Neural cell (in vitro differentiated cells): ENCODE results near the gene RPL35. TPM values are rescaled to one million over a fixed set of nuclear protein-coding genes. Genes with fewer than 3 reads are reported as not detected.

Experiments
- H2AFZ ChIP-seq: fragments of 200-600, 300-800 bp; sonication (generic), shearing (Covaris generic); 2 replicates; pipeline ENCODE4 v1.6.0; 2014; ENCODE audit warnings: low read depth, mild to moderate bottlenecking, antibody characterized with exemption, low read length, moderate library complexity
- H3F3A ChIP-seq: fragments of 200-600 bp; shearing (Covaris generic); 2 replicates; pipeline ENCODE4 v1.6.1; 2016; ENCODE audit warnings: mild to moderate bottlenecking, moderate library complexity, mixed read lengths, antibody characterized with exemption, low read length; ENCODE audit not compliant: insufficient read depth, poor library complexity, severe bottlenecking
- H3K27ac ChIP-seq: fragments of 200-600, 300-800 bp; sonication (generic), shearing (Covaris generic); 2 replicates; pipeline ENCODE4 v1.5.1; 2014; ENCODE audit warnings: mild to moderate bottlenecking, low read length, moderate library complexity
- H3K27me3 ChIP-seq: fragments of 300-800, 200-600 bp; sonication (generic), shearing (Covaris generic); 2 replicates; pipeline ENCODE4 v1.6.0; 2014; ENCODE audit warnings: mild to moderate bottlenecking, low read depth, low read length, moderate library complexity; ENCODE audit not compliant: insufficient read depth
- H3K36me3 ChIP-seq: fragments of 300-800, 200-600 bp; sonication (generic), shearing (Covaris generic); 2 replicates; pipeline ENCODE4 v1.5.1; 2014; ENCODE audit warnings: mild to moderate bottlenecking, antibody characterized with exemption, low read length, moderate library complexity; ENCODE audit not compliant: insufficient read depth
- H3K4me2 ChIP-seq: fragments of 300-800, 200-600 bp; sonication (generic), shearing (Covaris generic); 2 replicates; pipeline ENCODE4 v1.6.0; 2014; ENCODE audit warnings: mild to moderate bottlenecking, low read length
- H3K4me3 ChIP-seq: fragments of 300-800, 200-600 bp; sonication (generic), shearing (Covaris generic); 2 replicates; pipeline ENCODE4 v1.5.1; 2014; ENCODE audit warnings: mild to moderate bottlenecking, low read length, moderate library complexity
- H3K79me2 ChIP-seq: fragments of 200-600 bp; shearing (Covaris generic); replicated peaks from 2 replicates; pipeline ENCODE4 v1.6.0; 2014; ENCODE audit warnings: mild to moderate bottlenecking, low read length, moderate library complexity; ENCODE audit not compliant: insufficient read depth
- H3K9ac ChIP-seq: fragments of 300-800, 200-600 bp; sonication (generic), shearing (Covaris generic); 2 replicates; pipeline ENCODE4 v1.6.1; 2016; ENCODE audit warnings: mild to moderate bottlenecking, low read length, mixed read lengths
- H3K9me2 ChIP-seq: fragments of 200-600 bp; shearing (Covaris generic); 2 replicates; pipeline ENCODE4 v1.6.1; 2016; ENCODE audit warnings: mild to moderate bottlenecking, low read length, mixed read lengths; ENCODE audit not compliant: insufficient read depth
- H3K9me3 ChIP-seq: fragments of 200-600, 300-800 bp; sonication (generic), shearing (Covaris generic); 2 replicates; pipeline ENCODE4 v1.6.1; 2016; ENCODE audit warnings: mild to moderate bottlenecking, mixed run types, low read length, moderate library complexity, mixed read lengths
- H4K20me1 ChIP-seq: fragments of 200-600 bp; shearing (Covaris generic); 2 replicates; pipeline ENCODE4 v1.6.1; 2016; ENCODE audit warnings: mild to moderate bottlenecking, mixed run types; ENCODE audit not compliant: insufficient read depth
- EP300 ChIP-seq: fragments of 450-650 bp; conservative IDR thresholded peaks from 2 replicates; pipeline ENCODE4 v1.6.1; 2014; ENCODE audit warnings: antibody characterized with exemption, mild to moderate bottlenecking, moderate library complexity; ENCODE audit not compliant: poor library complexity, severe bottlenecking
- EZH2 ChIP-seq: fragments of 200-600, 300-800 bp; shearing (Covaris generic), sonication (generic); IDR thresholded peaks from 2 replicates; pipeline ENCODE4 v1.6.1; 2014; ENCODE audit warnings: antibody characterized with exemption, low read length, borderline replicate concordance, mild to moderate bottlenecking; ENCODE audit not compliant: insufficient read depth, poor library complexity, severe bottlenecking
- MXI1 ChIP-seq: fragments of 450-650 bp; conservative IDR thresholded peaks from 2 replicates; pipeline ENCODE4 v1.6.1; 2014; ENCODE audit warnings: antibody characterized with exemption, mild to moderate bottlenecking; ENCODE audit not compliant: poor library complexity, severe bottlenecking
- POLR2AphosphoS5 ChIP-seq: IDR thresholded peaks from 2 replicates; pipeline ENCODE4 v1.6.1; 2012
- RAD21 ChIP-seq: fragments of 450-650 bp; conservative IDR thresholded peaks from 2 replicates; pipeline ENCODE4 v1.6.1; 2014; ENCODE audit warnings: antibody characterized with exemption, mild to moderate bottlenecking, moderate library complexity
- SMC3 ChIP-seq: fragments of 450-650 bp; conservative IDR thresholded peaks from 2 replicates; pipeline ENCODE4 v1.6.1; 2014; ENCODE audit warnings: antibody characterized with exemption, mild to moderate bottlenecking, moderate library complexity; ENCODE audit not compliant: poor library complexity
- TAF1 ChIP-seq: IDR thresholded peaks from 2 replicates; pipeline ENCODE4 v1.6.1; 2012; ENCODE audit warnings: low read depth
- polyA plus RNA-seq: library from polyadenylated mRNA; depleted of rRNA; stranded (reverse); fragments of >200 nt; gene quantifications from 2 replicates; pipeline ENCODE4 v1.2.3, GENCODE V29; 2014
- small RNA-seq, 3 experiments: library from RNA; depleted of rRNA; stranded (forward); fragments of <200 nt; gene quantifications; one replicate each; pipeline ENCODE3, GENCODE V24; 2012
- TF ChIP-seq, protein P1 (sequence below): IDR thresholded peaks from 2 replicates; pipeline ENCODE4 v1.6.1; 2012; ENCODE audit warnings: borderline replicate concordance
- TF ChIP-seq, protein P2 (sequence below): fragments of 450-650 bp; IDR thresholded peaks from 2 replicates; pipeline ENCODE4 v1.5.1; 2014; ENCODE audit warnings: antibody characterized with exemption, mild to moderate bottlenecking, moderate library complexity; ENCODE audit not compliant: poor library complexity, severe bottlenecking

The RPL35 gene
- polyA plus RNA-seq, 1 donor from 2014 or later = 2,116 TPM

DNA sequence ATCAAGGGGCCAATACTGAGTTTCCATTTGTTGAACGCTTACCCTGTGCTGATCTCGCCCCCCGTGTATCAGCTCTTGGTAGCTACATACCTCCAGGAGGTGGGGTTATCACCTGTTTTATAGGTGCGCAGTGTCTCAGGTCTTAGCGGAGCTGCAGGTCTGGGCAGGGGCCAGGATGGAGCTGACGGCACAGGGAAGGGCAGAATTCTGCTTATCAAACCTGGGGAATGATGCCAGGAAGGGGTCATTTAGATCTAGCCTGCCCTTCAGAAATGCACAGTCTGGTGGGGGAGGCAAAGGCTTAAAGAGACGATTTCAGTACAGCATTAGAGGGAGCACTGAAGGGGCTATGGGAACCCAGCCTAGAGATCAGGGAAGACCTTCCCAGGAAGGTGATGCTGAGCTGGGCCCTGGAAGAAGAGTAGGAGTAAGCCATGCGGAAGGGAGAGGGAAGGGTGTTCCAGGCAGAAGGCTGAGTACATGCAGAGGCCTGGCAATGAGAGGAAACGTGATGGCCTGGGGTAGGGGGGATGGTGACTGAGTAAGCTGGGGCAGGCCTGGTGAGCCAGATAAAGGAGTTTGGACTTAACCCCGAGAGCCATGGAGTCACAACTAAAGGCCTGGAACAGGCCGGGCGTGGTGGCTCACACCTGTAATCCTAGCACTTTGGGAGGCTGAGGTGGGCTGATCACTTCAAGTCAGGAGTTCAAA, 53.4 kb downstream of the RPL35 start:
- Histone ChIP-seq H3K79me2 (no peaks in the 10 kb centered on the region), H3K9me2 (no peaks in the 10 kb centered on the region), H3K9ac (no peak overlapping the region), H3K27me3 (no peaks in the 10 kb centered on the region), H3K36me3 (no peaks in the 10 kb centered on the region), H3K9me3 (no peaks in the 10 kb centered on the region), H2AFZ (no peak overlapping the region), H3K4me3 (no peak overlapping the region), H4K20me1 (no peaks in the 10 kb centered on the region), H3F3A (no peaks in the 10 kb centered on the region), H3K4me2 (no peak overlapping the region), H3K27ac (no peak overlapping the region)
- TF ChIP-seq EZH2 (no peak), RAD21 (no peak), SMC3 (no peak), POLR2AphosphoS5 (no peak), MXI1 (no peak), EP300 (no peak), TAF1 (no peak)
- TF ChIP-seq, protein P1, sequence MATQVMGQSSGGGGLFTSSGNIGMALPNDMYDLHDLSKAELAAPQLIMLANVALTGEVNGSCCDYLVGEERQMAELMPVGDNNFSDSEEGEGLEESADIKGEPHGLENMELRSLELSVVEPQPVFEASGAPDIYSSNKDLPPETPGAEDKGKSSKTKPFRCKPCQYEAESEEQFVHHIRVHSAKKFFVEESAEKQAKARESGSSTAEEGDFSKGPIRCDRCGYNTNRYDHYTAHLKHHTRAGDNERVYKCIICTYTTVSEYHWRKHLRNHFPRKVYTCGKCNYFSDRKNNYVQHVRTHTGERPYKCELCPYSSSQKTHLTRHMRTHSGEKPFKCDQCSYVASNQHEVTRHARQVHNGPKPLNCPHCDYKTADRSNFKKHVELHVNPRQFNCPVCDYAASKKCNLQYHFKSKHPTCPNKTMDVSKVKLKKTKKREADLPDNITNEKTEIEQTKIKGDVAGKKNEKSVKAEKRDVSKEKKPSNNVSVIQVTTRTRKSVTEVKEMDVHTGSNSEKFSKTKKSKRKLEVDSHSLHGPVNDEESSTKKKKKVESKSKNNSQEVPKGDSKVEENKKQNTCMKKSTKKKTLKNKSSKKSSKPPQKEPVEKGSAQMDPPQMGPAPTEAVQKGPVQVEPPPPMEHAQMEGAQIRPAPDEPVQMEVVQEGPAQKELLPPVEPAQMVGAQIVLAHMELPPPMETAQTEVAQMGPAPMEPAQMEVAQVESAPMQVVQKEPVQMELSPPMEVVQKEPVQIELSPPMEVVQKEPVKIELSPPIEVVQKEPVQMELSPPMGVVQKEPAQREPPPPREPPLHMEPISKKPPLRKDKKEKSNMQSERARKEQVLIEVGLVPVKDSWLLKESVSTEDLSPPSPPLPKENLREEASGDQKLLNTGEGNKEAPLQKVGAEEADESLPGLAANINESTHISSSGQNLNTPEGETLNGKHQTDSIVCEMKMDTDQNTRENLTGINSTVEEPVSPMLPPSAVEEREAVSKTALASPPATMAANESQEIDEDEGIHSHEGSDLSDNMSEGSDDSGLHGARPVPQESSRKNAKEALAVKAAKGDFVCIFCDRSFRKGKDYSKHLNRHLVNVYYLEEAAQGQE = no peak
- TF ChIP-seq, protein P2, sequence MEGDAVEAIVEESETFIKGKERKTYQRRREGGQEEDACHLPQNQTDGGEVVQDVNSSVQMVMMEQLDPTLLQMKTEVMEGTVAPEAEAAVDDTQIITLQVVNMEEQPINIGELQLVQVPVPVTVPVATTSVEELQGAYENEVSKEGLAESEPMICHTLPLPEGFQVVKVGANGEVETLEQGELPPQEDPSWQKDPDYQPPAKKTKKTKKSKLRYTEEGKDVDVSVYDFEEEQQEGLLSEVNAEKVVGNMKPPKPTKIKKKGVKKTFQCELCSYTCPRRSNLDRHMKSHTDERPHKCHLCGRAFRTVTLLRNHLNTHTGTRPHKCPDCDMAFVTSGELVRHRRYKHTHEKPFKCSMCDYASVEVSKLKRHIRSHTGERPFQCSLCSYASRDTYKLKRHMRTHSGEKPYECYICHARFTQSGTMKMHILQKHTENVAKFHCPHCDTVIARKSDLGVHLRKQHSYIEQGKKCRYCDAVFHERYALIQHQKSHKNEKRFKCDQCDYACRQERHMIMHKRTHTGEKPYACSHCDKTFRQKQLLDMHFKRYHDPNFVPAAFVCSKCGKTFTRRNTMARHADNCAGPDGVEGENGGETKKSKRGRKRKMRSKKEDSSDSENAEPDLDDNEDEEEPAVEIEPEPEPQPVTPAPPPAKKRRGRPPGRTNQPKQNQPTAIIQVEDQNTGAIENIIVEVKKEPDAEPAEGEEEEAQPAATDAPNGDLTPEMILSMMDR = no peak

Small RNAs within 50 kb of the gene (small RNA-seq; reads per million reads assigned to genes)
- 0 to 0.73 (median 0) reads per million in 3 experiments for gene RNU4-82P

Other genes starting within 250 kb of the RPL35 start
- 2.6 and 4.3 TPM in 2 replicates for gene NR6A1, start 90.6 kb downstream of the RPL35 start, polyA plus RNA-seq
- 0.15 and 0.48 TPM in 2 replicates for gene OLFML2A, start 84.8 kb downstream of the RPL35 start, polyA plus RNA-seq
- not detected in 2 replicates for gene WDR38, start 8.5 kb downstream of the RPL35 start, polyA plus RNA-seq
- gene ARPC5L, start 173 bp upstream of the RPL35 start, polyA plus RNA-seq = 35.4 and 46.5 TPM in 2 replicates
- 15.3 and 23.1 TPM in 2 replicates for gene GOLGA1, start 79.1 kb upstream of the RPL35 start, polyA plus RNA-seq